HG02759 (cell line): ENCODE measurements around the gene LHFPL5.

ENCODE experiments used
- ATAC-seq: cut with Tn5 transposase; IDR thresholded peaks from one replicate; pipeline ENCODE4 v1.9.1; 2021; ENCODE audit warnings: mild to moderate bottlenecking, moderate library complexity; ENCODE audit not compliant: unreplicated experiment

Gene LHFPL5

GRCh38 chr6:35790683-35791082, 14.5 kb upstream of the LHFPL5 start:
- no peak for ATAC-seq

GRCh38 chr6:35794536-35795452, 10.4 kb upstream of the LHFPL5 start:
- ATAC-seq: no peak

- no peak for ATAC-seq
These were observed 9.6 kb upstream of the LHFPL5 start for GRCh38 chr6:35795453-35796071.

- no peak for ATAC-seq
These were observed 8.9 kb upstream of the LHFPL5 start for GRCh38 chr6:35796236-35796635.

- no peak for ATAC-seq
These were observed 7.2 kb upstream of the LHFPL5 start for GRCh38 chr6:35797837-35798526.

GRCh38 chr6:35798706-35799105, 6.4 kb upstream of the LHFPL5 start:
- ATAC-seq: no peak

- no peak for ATAC-seq
These were observed 4.0 kb upstream of the LHFPL5 start for GRCh38 chr6:35801148-35801547.

GRCh38 chr6:35808688-35809087, 3.5 kb downstream of the LHFPL5 start:
- no peak for ATAC-seq

- no peak for ATAC-seq
These were observed 4.7 kb downstream of the LHFPL5 start for GRCh38 chr6:35809809-35810208.

GRCh38 chr6:35810971-35811698, 6.0 kb downstream of the LHFPL5 start:
- no peak for ATAC-seq

- no peak for ATAC-seq
These were observed 6.5 kb downstream of the LHFPL5 start for GRCh38 chr6:35811699-35811995.

- ATAC-seq: no peak
These were observed 12.4 kb downstream of the LHFPL5 start for GRCh38 chr6:35817515-35817914.

GRCh38 chr6:35823601-35824000, 18.4 kb downstream of the LHFPL5 start:
- ATAC-seq: no peak

GRCh38 chr6:35824552-35825192, 19.5 kb downstream of the LHFPL5 start:
- ATAC-seq: no peak

- no peak for ATAC-seq
These were observed 24.2 kb downstream of the LHFPL5 start for GRCh38 chr6:35829306-35829705.

- ATAC-seq: no peak
These were observed 26.3 kb downstream of the LHFPL5 start for GRCh38 chr6:35831257-35832007.

- ATAC-seq: no peak
These were observed 28.4 kb downstream of the LHFPL5 start for GRCh38 chr6:35833536-35833935.

GRCh38 chr6:35839019-35839418, 33.9 kb downstream of the LHFPL5 start:
- no peak for ATAC-seq

- no peak for ATAC-seq
These were observed 37.2 kb downstream of the LHFPL5 start for GRCh38 chr6:35842381-35842780.

GRCh38 chr6:35844290-35844689, 39.1 kb downstream of the LHFPL5 start:
- no peak for ATAC-seq
